Breast epithelium (tissue), 3 donors: ENCODE results near the gene MAPK14.

Experiments used
- POLR2A ChIP-seq: fragments of 450-650 bp; IDR thresholded peaks from one replicate; pipeline ENCODE4 v1.6.1; 2016; ENCODE audit warnings: antibody characterized with exemption, mild to moderate bottlenecking, moderate library complexity
- POLR2AphosphoS5 ChIP-seq, 3 donors: sonication (generic); formaldehyde crosslinking; IDR thresholded peaks; one replicate each; pipeline ENCODE4 v1.6.1; 2017; ENCODE audit warnings: antibody characterized with exemption in 3 of 3

DNA sequence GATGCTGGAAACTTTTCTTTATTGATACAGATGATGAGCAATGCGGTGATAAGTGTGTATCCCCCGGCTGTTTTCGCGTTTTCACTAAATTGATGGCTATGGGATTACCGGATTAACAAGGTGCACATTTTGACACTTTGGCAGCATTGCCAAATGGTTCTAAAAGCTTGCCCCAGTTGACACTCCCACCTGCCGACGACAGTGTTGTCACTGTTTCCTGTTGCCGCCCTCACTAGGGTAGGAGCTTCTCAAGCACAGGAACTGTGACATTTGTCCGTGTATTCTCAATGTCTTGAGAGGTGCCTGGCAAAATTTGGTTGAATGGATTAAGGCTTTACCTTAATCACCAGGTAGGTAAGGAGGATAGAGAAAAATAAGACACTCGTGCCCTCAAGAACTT is 92.9 kb downstream of the MAPK14 start:
- TF ChIP-seq POLR2AphosphoS5 (IDR thresholded peaks at IDR 0.05) (peak in 1 of 3 donors; percentile 22), POLR2A (no peak)
